ENCODE measurements around the gene CCDC15. TPM values are rescaled to one million over a fixed set of nuclear protein-coding genes. Genes with fewer than 3 reads are reported as not detected.
"Not testable (repeated sequence)": the region's sequence is repeated elsewhere in the genome, so short reads cannot be mapped to it uniquely, and the experiment has no call there.

CCDC15 gene
- total RNA-seq, 4 donors from 2014 or later, result under 0.01 to 3.5 (median 1.7) TPM

DNA sequence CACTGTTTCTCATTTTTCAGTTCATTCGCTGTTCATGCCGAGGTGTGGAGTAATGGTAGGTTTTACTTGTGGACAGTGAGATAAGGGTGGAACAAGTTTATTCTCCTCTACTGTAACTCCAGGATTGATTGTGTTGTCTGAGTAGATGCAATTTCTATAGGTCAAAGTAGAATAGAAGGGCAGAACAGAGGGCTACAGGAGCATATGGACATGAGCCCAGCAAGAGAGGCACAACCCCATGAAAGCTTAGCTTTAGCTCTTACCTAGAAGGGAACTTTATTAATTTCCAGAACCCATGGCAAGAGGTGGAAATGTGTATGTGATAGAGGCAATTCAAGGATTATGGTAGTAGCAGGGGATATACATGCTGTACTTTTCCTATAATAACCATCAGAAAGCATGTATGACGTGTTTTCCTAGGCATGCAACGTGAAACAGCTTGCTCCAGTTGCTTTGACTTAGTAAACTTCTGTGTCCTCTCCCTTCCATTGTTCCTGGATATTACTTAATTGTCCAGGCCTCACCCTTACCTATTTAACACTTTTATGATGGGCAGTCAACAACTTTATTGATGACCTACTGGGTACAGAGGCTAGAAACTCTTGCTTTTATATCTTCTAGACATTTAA lies 95.3 kb downstream of the CCDC15 start:
- H3K27ac ChIP-seq, result no peak overlapping the region
- no peak for TF ChIP-seq POLR2A (IDR thresholded peaks at IDR 0.05)
- TF ChIP-seq, protein P1, sequence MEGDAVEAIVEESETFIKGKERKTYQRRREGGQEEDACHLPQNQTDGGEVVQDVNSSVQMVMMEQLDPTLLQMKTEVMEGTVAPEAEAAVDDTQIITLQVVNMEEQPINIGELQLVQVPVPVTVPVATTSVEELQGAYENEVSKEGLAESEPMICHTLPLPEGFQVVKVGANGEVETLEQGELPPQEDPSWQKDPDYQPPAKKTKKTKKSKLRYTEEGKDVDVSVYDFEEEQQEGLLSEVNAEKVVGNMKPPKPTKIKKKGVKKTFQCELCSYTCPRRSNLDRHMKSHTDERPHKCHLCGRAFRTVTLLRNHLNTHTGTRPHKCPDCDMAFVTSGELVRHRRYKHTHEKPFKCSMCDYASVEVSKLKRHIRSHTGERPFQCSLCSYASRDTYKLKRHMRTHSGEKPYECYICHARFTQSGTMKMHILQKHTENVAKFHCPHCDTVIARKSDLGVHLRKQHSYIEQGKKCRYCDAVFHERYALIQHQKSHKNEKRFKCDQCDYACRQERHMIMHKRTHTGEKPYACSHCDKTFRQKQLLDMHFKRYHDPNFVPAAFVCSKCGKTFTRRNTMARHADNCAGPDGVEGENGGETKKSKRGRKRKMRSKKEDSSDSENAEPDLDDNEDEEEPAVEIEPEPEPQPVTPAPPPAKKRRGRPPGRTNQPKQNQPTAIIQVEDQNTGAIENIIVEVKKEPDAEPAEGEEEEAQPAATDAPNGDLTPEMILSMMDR (IDR thresholded peaks at IDR 0.05), result no peak
- intact Hi-C loops (cut with DNase I; ENCODE audit: low total_unique reads), result no loop called here
- no peak for DNase-seq
- no peak overlapping the region for H3K4me3 ChIP-seq
- no peaks in the 10 kb centered on the region for H3K27me3 ChIP-seq
- H3K36me3 ChIP-seq, result no peaks in the 10 kb centered on the region
- H3K9me3 ChIP-seq, result no peaks in the 10 kb centered on the region
- no peaks in the 10 kb centered on the region for H3K4me1 ChIP-seq

DNA sequence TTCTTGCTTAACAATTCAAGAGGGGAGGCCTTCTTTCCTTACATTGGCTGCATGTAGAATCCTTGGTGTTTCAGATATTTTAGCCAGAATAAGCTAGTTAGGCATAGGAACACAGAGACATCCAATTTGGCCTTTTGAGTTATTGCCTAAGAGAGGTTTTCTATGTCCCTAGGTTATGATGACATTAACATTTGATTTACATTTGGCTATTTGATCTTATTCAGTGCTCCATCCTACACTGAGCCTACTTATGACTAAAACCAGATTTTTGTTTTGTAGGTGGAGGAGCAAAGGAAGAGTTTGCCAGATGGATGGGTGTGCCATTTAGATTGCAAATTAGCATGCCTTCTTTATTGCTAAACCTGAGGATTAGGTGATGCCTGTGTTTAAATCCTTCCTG lies 98.0 kb downstream of the CCDC15 start:
- intact Hi-C loops (cut with DNase I; ENCODE audit: low total_unique reads), result no loop called here
- DNase-seq, result no peak
- Histone ChIP-seq H3K27ac (no peak overlapping the region), H3K27me3 (no peaks in the 10 kb centered on the region), H3K4me1 (no peaks in the 10 kb centered on the region), H3K9me3 (no peaks in the 10 kb centered on the region), H3K4me3 (no peak overlapping the region), H3K36me3 (no peaks in the 10 kb centered on the region)
- TF ChIP-seq POLR2A (IDR thresholded peaks at IDR 0.05), result no peak
- TF ChIP-seq, protein P1 (IDR thresholded peaks at IDR 0.05), result no peak

DNA sequence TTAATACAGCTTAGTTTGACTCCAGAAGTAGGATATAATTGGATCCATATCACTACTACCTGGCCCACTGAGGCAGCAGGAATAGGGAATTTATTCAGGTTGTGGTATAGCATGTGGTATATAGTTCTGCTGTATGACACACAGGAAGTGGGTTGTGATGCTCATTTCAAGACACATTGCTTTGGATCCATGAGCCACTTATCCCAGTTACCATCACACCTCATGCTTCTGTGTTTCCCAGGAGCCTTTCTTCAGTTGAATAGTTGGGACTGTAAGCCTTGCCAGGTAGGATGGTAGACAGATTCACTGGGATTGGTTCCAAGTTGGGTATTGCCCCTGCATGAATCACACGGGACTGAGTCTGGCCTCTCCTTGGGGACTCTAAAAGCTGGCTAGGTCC lies 99.2 kb downstream of the CCDC15 start:
- Histone ChIP-seq H3K9me3 (no peaks in the 10 kb centered on the region), H3K4me3 (no peak overlapping the region)

DNA sequence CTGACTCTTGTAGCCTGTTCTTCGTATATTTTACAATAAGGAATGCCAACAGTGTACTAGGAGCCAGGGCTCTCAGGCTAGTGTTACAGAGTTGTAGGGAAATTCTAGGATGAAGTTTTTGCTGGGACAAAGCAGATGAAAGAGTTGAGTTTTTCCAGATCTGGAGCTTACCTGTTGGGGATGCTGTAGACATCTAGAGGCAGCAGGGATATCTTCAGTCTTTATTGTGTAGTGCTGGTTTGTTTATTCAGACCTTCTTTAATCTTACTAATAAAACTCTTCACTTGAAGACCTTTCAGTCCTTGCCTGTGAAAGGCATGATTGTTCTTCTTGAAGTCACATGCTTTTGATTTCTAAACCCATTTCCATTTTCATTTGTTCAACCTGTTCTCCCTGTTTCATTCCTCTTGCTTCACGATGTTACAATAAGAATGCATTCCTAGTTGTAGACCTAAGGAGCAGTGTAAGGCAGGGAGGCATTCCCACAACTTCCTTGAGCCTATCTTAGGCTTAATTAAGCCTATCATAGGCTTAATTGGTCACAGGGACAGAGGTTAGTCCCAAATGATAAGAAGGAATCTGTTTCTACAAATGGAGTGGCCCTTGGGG lies 101.2 kb downstream of the CCDC15 start:
- no peaks in the 10 kb centered on the region for H3K4me1 ChIP-seq
- no peak for DNase-seq
- intact Hi-C loops (cut with DNase I; ENCODE audit: low total_unique reads), result no loop called here
- H3K27me3 ChIP-seq, result no peaks in the 10 kb centered on the region
- H3K4me3 ChIP-seq, result no peak overlapping the region
- TF ChIP-seq, protein P1 (IDR thresholded peaks at IDR 0.05), result no peak
- TF ChIP-seq POLR2A (IDR thresholded peaks at IDR 0.05), result no peak
- no peak overlapping the region for H3K27ac ChIP-seq
- no peaks in the 10 kb centered on the region for H3K9me3 ChIP-seq
- no peaks in the 10 kb centered on the region for H3K36me3 ChIP-seq

More for the DNA sequence above, 99.2 kb downstream of the CCDC15 start:
- H3K27ac ChIP-seq, result no peak overlapping the region
- intact Hi-C loops (cut with DNase I; ENCODE audit: low total_unique reads), result no loop called here
- H3K27me3 ChIP-seq, result no peaks in the 10 kb centered on the region
- H3K36me3 ChIP-seq, result no peaks in the 10 kb centered on the region
- TF ChIP-seq, protein P1 (IDR thresholded peaks at IDR 0.05), result no peak
- no peak for TF ChIP-seq POLR2A (IDR thresholded peaks at IDR 0.05)
- no peak for DNase-seq
- no peaks in the 10 kb centered on the region for H3K4me1 ChIP-seq

DNA sequence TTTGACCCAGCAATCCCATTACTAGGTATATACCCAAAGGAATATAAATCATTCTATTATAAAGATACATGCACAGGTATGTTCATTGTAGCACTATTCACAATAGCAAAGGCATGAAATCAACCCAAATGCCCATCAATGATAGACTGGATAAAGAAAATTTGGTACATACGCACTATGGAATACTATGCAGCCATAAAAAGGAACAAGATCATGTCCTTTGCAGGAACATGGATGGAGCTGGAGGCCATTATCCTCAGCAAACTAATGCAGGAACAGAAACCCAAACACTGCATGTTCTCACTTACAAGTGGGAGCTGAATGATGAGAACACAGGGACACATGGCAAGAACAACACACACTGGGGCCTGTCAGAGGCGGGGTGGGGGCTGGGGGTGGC lies 102.1 kb downstream of the CCDC15 start:
- H3K27ac ChIP-seq; H3K27me3 ChIP-seq; H3K36me3 ChIP-seq; H3K9me3 ChIP-seq; H3K4me3 ChIP-seq; intact Hi-C loops (cut with DNase I; ENCODE audit: low total_unique reads); DNase-seq; H3K4me1 ChIP-seq: not testable (repeated sequence)
